Osteoblast (primary cell): ENCODE measurements around the gene FBXL17. TPM values are rescaled to one million over a fixed set of nuclear protein-coding genes. Genes with fewer than 3 reads are reported as not detected.

Experiments used
- DNase-seq: peaks from one replicate; pipeline ENCODE4 v3.0.0; 2011; ENCODE audit warnings: low spot score, mixed read lengths; ENCODE audit not compliant: insufficient read length; ENCODE audit errors: missing footprints
- H2AFZ ChIP-seq: 2 replicates; pipeline ENCODE4 v1.6.0; 2011; ENCODE audit warnings: mild to moderate bottlenecking, low read length
- H3K27ac ChIP-seq: 2 replicates; pipeline ENCODE4 v1.5.1; 2011; ENCODE audit warnings: mild to moderate bottlenecking, low read depth, low read length, moderate library complexity
- H3K27me3 ChIP-seq: 2 replicates; pipeline ENCODE4 v1.6.0; 2012; ENCODE audit warnings: mild to moderate bottlenecking, control low read depth, inconsistent platforms, low read length, moderate library complexity; ENCODE audit not compliant: insufficient read depth
- H3K36me3 ChIP-seq: 2 replicates; pipeline ENCODE4 v1.5.1; 2011; ENCODE audit warnings: mild to moderate bottlenecking, low read length, control low read depth, moderate library complexity; ENCODE audit not compliant: insufficient read depth
- H3K4me1 ChIP-seq: 2 replicates; pipeline ENCODE4 v1.5.1; 2011; ENCODE audit warnings: mild to moderate bottlenecking, low read length, control low read depth, moderate library complexity; ENCODE audit not compliant: insufficient read depth
- H3K4me2 ChIP-seq: 2 replicates; pipeline ENCODE4 v1.6.0; 2011; ENCODE audit warnings: mild to moderate bottlenecking, low read length; ENCODE audit not compliant: insufficient read depth
- H3K4me3 ChIP-seq: fragments of 200-600 bp; sonication (generic); 3 replicates; pipeline ENCODE4 v1.5.1; 2012; ENCODE audit warnings: mild to moderate bottlenecking, low read length, inconsistent platforms; ENCODE audit not compliant: insufficient read depth
- H3K79me2 ChIP-seq: 2 replicates; pipeline ENCODE4 v1.6.0; 2012; ENCODE audit warnings: mild to moderate bottlenecking, low read length, control low read depth, inconsistent platforms; ENCODE audit not compliant: insufficient read depth
- H3K9me3 ChIP-seq: 2 replicates; pipeline ENCODE4 v1.5.1; 2011; ENCODE audit warnings: low read depth, low read length, control low read depth
- H4K20me1 ChIP-seq: 2 replicates; pipeline ENCODE4 v1.6.0; 2012; ENCODE audit warnings: mild to moderate bottlenecking, low read length, control low read depth; ENCODE audit not compliant: insufficient read depth
- total RNA-seq: library from RNA; depleted of rRNA; stranded (reverse); fragments of >200 nt; gene quantifications from 2 replicates; pipeline ENCODE4 v1.2.3, GENCODE V29; 2012
- TF ChIP-seq, protein P1 (sequence below): IDR thresholded peaks from 2 replicates; pipeline ENCODE4 v1.5.1; 2011; ENCODE audit warnings: mild to moderate bottlenecking, low read depth, low read length, moderate library complexity; ENCODE audit errors: extremely low read depth

FBXL17 gene
- total RNA-seq, 1 donor: 19.5 TPM

GRCh38 chr5:107869438-107870115 is 512.3 kb downstream of the FBXL17 start:
- Histone ChIP-seq H3K27ac (peak overlapping the region; percentile 52), H3K36me3 (no peaks in the 10 kb centered on the region), H3K79me2 (no peaks in the 10 kb centered on the region), H2AFZ (peak overlapping the region; percentile 17), H3K9me3 (no peaks in the 10 kb centered on the region), H3K4me1 (peaks cover 14% of the 10 kb centered on the region), H3K4me3 (no peak overlapping the region), H3K4me2 (peak overlapping the region; percentile 37), H4K20me1 (no peaks in the 10 kb centered on the region), H3K27me3 (no peaks in the 10 kb centered on the region)
- DNase-seq: peak; percentile 58
- TF ChIP-seq, protein P1, sequence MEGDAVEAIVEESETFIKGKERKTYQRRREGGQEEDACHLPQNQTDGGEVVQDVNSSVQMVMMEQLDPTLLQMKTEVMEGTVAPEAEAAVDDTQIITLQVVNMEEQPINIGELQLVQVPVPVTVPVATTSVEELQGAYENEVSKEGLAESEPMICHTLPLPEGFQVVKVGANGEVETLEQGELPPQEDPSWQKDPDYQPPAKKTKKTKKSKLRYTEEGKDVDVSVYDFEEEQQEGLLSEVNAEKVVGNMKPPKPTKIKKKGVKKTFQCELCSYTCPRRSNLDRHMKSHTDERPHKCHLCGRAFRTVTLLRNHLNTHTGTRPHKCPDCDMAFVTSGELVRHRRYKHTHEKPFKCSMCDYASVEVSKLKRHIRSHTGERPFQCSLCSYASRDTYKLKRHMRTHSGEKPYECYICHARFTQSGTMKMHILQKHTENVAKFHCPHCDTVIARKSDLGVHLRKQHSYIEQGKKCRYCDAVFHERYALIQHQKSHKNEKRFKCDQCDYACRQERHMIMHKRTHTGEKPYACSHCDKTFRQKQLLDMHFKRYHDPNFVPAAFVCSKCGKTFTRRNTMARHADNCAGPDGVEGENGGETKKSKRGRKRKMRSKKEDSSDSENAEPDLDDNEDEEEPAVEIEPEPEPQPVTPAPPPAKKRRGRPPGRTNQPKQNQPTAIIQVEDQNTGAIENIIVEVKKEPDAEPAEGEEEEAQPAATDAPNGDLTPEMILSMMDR: no peak

- H3K4me2 ChIP-seq: peak overlapping the region; percentile 37
- H3K36me3 ChIP-seq: no peaks in the 10 kb centered on the region
- no peaks in the 10 kb centered on the region for H4K20me1 ChIP-seq
- no peak overlapping the region for H2AFZ ChIP-seq
- H3K27ac ChIP-seq: peak overlapping the region; percentile 52
- no peaks in the 10 kb centered on the region for H3K9me3 ChIP-seq
- DNase-seq: no peak
- H3K4me3 ChIP-seq: no peak overlapping the region
- TF ChIP-seq, protein P1: no peak
- H3K27me3 ChIP-seq: no peaks in the 10 kb centered on the region
- H3K79me2 ChIP-seq: no peaks in the 10 kb centered on the region
- H3K4me1 ChIP-seq: peaks cover 14% of the 10 kb centered on the region
Measured at GRCh38 chr5:107868650-107869409, 513.1 kb downstream of the FBXL17 start.

- Histone ChIP-seq H3K4me2 (no peak overlapping the region), H3K27ac (no peak overlapping the region), H3K27me3 (no peaks in the 10 kb centered on the region), H3K9me3 (no peaks in the 10 kb centered on the region), H3K4me1 (peaks cover 14% of the 10 kb centered on the region), H3K79me2 (no peaks in the 10 kb centered on the region), H4K20me1 (no peaks in the 10 kb centered on the region), H3K36me3 (no peaks in the 10 kb centered on the region), H3K4me3 (no peak overlapping the region), H2AFZ (no peak overlapping the region)
- DNase-seq: no peak
- TF ChIP-seq, protein P1: no peak
Measured at GRCh38 chr5:107867266-107867665, 514.6 kb downstream of the FBXL17 start.

DNA sequence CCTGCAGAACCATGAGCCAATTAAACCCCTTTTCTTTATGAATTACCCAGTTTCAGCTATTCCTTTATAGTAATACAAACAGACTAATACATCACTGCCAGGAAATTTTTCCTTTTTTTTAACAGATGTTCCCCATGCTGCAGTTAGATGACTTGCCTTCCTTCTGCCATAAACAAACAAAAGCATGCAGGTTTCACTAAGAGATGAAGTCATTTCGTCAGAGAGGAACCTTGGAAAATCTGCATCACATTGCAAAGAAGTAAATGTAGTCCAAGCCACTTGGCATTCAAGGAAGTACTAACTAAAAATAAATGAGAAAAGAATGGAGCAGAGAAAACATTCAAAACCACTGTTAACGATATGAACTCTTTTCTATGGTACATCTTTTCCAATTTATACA is 517.1 kb downstream of the FBXL17 start:
- Histone ChIP-seq H3K4me3 (no peak overlapping the region), H3K36me3 (no peaks in the 10 kb centered on the region), H3K27me3 (no peaks in the 10 kb centered on the region), H4K20me1 (no peaks in the 10 kb centered on the region), H3K9me3 (no peaks in the 10 kb centered on the region), H3K4me1 (peaks cover 10% of the 10 kb centered on the region), H3K79me2 (no peaks in the 10 kb centered on the region), H3K4me2 (no peak overlapping the region), H3K27ac (no peak overlapping the region), H2AFZ (no peak overlapping the region)
- DNase-seq: no peak
- TF ChIP-seq, protein P1: no peak
